ENCODE data around the gene MROH9.
"Not testable (repeated sequence)": the region's sequence is repeated elsewhere in the genome, so short reads cannot be mapped to it uniquely, and the experiment has no call there.

MROH9 gene

GRCh38 chr1:170903961-170904360, 31.4 kb upstream of the MROH9 start:
- no peak for TF ChIP-seq CTCF (IDR thresholded peaks at IDR 0.05; ENCODE audit: low read depth, low read length)
- no peak overlapping the region for H3K4me3 ChIP-seq (ENCODE audit: low read depth, low read length)
- H3K4me1 ChIP-seq = no peaks in the 10 kb centered on the region
- no peaks in the 10 kb centered on the region for H3K36me3 ChIP-seq
- H3K27me3 ChIP-seq = no peaks in the 10 kb centered on the region
- DNase-seq = no peak
- H3K9me3 ChIP-seq = no peaks in the 10 kb centered on the region

- DNase-seq = no peak
- H3K4me3 ChIP-seq (ENCODE audit: low read depth, low read length) = no peak overlapping the region
- no peaks in the 10 kb centered on the region for H3K27me3 ChIP-seq
- no peaks in the 10 kb centered on the region for H3K36me3 ChIP-seq
- no peak for TF ChIP-seq CTCF (IDR thresholded peaks at IDR 0.05; ENCODE audit: low read depth, low read length)
- H3K4me1 ChIP-seq = no peaks in the 10 kb centered on the region
- no peaks in the 10 kb centered on the region for H3K9me3 ChIP-seq
Measured at GRCh38 chr1:170908942-170909341, 26.4 kb upstream of the MROH9 start.

- no peaks in the 10 kb centered on the region for H3K9me3 ChIP-seq
- no peak overlapping the region for H3K4me3 ChIP-seq (ENCODE audit: low read depth, low read length)
- no peaks in the 10 kb centered on the region for H3K36me3 ChIP-seq
- H3K27me3 ChIP-seq = no peaks in the 10 kb centered on the region
- no peak for DNase-seq
- TF ChIP-seq CTCF (IDR thresholded peaks at IDR 0.05; ENCODE audit: low read depth, low read length) = no peak
- no peaks in the 10 kb centered on the region for H3K4me1 ChIP-seq
Measured at GRCh38 chr1:170910273-170910672, 25.1 kb upstream of the MROH9 start.

- H3K36me3 ChIP-seq = no peaks in the 10 kb centered on the region
- TF ChIP-seq CTCF (IDR thresholded peaks at IDR 0.05; ENCODE audit: low read depth, low read length) = no peak
- H3K9me3 ChIP-seq = no peaks in the 10 kb centered on the region
- no peaks in the 10 kb centered on the region for H3K4me1 ChIP-seq
- DNase-seq = no peak
- H3K4me3 ChIP-seq (ENCODE audit: low read depth, low read length) = no peak overlapping the region
- no peaks in the 10 kb centered on the region for H3K27me3 ChIP-seq
Measured at GRCh38 chr1:170917373-170917772, 18.0 kb upstream of the MROH9 start.

GRCh38 chr1:170924656-170925055, 10.7 kb upstream of the MROH9 start:
- H3K4me3 ChIP-seq (ENCODE audit: low read depth, low read length); H3K4me1 ChIP-seq; DNase-seq; H3K9me3 ChIP-seq; H3K36me3 ChIP-seq; H3K27me3 ChIP-seq: not testable (repeated sequence)

- Histone ChIP-seq H3K4me1 (no peaks in the 10 kb centered on the region), H3K36me3 (no peaks in the 10 kb centered on the region), H3K9me3 (no peaks in the 10 kb centered on the region), H3K4me3 (ENCODE audit: low read depth, low read length) (no peak overlapping the region), H3K27me3 (no peaks in the 10 kb centered on the region)
- TF ChIP-seq CTCF (IDR thresholded peaks at IDR 0.05; ENCODE audit: low read depth, low read length) = no peak
- DNase-seq = no peak
Measured at GRCh38 chr1:170927955-170928840, 7.1 kb upstream of the MROH9 start.
